LoVo (cell line): ENCODE data around the gene SESN1.

Experiments used
- DNase-seq: peaks from one replicate; pipeline ENCODE4 v3.0.0-alpha.2; 2016; ENCODE audit warnings: low spot score

The SESN1 gene

GRCh38 chr6:108959972-108960582, 134.6 kb downstream of the SESN1 start:
- no peak for DNase-seq

- DNase-seq, result no peak
Measured at GRCh38 chr6:108958900-108959770, 135.5 kb downstream of the SESN1 start.

DNA sequence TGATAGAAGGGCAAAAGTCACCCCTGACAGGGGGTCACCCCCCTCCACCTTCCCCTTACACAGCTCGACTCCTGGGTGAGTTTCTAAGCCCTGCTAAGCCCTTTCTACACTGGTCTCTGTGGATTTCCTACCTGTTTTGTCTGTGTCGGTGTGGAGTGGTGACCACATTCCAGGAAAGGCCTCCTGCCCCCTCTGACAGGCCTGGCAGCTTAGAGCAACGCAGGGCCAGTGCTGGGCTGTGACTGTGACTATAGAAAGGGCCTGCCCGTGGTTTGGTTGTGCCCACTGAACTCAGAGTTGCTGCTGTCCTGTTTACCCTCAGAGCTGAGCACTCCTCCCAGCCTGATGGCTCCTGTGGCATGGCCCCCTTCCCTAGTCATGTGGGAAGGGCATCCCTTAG, 137.4 kb downstream of the SESN1 start:
- DNase-seq, result no peak

- DNase-seq, result no peak
Measured at GRCh38 chr6:108955329-108955949, 139.2 kb downstream of the SESN1 start.

DNA sequence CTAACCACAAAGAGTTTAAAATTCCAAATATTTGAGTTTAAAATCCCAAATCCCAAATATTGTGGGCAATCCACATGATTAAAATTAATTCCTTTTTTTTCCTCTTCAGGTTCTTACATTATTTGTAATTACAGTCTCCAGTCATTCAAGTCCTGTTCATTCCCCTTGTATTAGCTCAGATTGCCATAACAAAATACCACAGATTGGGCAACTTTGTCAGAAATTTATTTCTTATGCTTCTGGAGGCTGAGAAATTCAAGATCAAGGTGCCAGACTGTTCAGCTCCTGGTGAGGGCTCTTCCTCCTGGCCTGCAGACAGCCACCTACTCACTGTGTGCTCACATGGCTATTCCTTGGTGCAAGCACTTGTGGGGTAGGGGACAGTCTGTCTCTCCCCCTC, 141.0 kb downstream of the SESN1 start:
- no peak for DNase-seq

DNA sequence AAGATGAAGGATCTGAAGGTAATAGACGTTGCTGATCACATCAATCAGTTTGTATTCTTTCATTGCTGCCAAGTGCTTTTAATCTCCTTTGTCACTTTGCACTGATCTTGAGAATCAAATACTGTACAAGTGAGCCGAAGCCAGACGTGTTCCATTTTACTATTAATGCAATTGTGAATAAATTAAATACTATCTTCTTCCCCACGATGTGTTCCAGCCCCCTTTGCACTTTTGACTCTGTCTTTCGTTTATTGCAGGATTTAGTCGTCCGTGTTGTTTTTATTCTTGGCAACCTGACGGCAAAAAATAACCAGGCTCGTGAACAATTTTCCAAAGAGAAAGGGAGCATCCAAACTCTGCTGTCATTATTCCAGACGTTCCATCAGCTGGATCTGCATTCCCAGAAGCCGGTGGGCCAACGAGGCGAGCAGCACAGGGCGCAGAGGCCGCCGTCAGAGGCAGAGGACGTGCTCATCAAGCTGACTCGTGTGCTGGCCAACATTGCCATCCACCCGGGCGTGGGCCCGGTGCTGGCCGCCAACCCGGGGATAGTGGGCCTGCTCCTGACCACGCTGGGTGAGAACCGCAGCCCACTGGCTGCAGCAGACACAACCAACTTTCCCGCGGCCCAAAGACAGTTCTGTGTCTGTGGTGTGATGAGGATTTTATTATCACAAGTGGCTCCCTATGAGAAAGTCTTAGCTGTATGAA, 141.7 kb downstream of the SESN1 start:
- no peak for DNase-seq

DNA sequence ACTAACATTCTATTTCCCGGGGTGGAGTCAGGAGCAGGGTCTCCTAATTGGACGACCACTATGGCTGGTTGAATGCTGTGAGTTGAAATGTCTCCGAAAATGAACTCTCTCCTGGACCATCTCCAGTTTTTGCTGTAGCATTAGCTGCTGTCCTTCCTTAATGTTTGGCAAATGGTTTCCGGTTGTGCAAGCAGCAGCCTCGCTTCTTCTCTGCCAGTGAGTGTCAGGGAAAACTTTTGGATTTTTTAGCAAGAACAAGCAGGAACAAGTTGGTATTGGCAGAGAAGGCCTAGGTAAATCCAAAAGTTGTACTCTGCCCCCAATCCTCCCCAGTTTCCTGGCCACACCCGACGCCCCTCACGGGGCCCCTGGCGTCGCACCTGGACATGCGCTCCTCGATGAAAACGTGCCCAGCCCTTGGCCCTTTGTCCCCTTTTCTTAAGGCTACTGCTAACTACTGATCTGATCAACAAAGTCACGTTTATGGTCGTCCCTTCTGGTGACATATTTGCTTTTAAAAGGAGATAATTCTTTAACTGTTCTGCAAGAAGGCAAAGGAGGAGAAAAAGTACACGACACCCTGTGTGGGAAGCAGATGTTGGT, 143.2 kb downstream of the SESN1 start:
- DNase-seq, result no peak

DNA sequence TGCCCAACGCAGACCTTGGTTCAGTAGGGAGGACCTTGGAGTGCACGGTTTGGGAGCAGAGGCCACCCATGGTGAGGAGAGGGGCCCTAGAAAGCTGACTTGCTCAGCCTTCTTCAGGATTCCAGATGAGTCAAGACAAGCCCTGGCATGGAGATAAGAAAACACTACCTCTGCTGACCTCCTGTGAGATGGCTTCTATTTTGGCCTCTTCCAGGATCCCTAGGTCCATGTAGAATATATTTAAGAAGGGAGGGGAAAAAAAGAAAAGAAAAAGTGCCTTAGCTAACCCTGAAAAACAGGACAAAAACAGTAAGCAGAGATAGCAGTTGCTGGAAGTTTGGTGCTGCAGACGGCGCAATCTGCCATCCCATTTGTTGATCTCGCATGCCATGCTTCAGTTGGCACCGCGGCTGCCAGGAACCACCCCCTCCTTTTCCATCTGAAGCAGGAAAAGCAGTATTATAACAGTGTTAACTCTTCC, 146.4 kb downstream of the SESN1 start:
- DNase-seq, result no peak

DNA sequence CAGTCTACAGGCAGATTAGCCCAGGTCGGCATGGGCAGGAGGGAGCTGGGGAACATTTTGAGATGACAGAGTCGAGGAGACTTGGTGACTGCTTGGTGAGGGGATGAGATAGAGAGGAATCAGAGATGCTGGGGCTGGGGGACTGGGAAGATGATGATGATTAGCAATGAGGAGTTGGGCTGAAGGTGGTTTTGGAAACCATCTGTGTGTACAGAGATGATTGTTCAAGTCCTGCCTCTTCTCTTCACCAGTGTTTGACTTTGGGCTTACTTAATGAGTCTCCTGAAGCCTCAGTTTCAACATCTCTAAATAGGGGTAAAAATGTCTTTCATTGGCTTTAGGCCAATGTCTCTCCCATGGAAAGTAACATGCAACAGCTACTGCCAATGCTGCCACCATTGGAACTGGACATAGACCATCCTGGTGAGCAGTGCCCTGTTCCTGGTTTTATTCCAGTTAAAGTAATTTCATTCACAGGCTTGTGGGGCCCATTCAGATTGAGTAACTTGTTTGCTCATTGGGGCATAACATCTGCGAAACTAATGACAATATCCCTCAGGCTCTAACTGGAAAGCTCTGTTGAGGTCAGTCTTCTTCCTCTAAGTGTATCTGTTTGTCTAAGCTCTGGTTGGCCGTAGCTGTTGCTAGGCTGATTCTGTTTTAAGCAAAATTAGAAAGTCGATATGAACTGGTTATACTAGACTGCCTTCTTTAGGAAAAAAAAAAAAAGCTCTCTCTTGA, 147.4 kb downstream of the SESN1 start:
- DNase-seq, result no peak

DNA sequence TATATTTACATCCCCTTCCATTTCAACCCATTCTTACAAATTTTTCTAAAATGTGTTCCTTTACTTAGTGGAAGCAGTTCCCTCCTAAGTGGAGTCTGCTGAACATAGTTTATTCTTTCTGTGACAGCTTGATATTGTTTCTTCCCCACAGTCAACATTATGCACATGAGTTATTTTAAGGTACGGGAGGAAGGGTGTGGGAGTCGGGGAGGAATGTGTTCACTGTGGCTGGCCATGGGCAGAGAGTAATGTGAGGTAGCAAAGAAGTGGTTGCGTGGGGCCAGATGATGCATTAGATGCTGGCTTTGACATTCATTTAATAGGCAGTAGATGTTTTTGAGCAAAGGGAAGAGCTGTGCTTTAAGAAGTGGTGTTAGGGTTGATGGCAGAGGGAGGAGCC, 148.0 kb downstream of the SESN1 start:
- DNase-seq, result no peak

- no peak for DNase-seq
Measured at GRCh38 chr6:108945681-108946159, 148.9 kb downstream of the SESN1 start.

- no peak for DNase-seq
Measured at GRCh38 chr6:108944707-108945680, 149.7 kb downstream of the SESN1 start.

DNA sequence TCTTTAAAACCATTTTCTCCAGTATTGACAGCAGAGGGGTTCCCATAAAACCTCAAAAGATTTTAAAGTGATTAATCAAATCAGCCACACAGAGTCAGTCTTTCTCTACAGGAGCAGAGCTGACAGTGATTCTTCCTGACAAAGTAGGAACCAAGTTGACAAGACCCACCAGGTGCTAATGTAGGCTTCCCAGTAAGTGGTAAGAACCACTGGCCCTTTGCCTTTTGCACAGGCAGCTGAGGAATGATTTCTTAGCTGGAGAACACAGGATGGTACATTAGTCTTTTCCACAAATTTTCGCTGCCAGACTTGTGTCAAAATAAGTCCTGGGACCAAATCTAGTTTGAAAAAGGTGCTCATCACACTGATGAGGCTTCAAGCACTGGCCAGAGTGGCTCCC, 150.6 kb downstream of the SESN1 start:
- DNase-seq, result no peak

GRCh38 chr6:108942556-108943492, 151.8 kb downstream of the SESN1 start:
- DNase-seq, result no peak

DNA sequence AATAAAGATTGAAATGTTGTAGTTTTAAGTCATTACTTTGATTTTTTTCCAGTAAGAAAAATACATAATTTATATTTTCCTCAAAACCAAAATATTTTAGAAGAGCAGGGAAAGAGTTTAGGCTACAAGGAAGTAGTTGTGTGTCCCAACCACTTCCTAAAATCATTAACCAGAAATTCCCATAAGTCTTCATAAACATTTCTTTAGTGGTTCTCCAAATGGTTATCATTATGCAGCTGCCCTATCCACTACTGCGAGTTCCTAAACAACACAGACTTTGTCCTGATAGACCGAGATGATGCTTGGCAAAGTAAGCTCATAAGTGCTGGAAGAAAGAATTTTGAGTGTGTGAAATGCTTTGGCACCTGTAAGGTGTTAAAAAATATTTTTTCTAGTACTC, 152.8 kb downstream of the SESN1 start:
- DNase-seq, result peak; percentile 40

DNA sequence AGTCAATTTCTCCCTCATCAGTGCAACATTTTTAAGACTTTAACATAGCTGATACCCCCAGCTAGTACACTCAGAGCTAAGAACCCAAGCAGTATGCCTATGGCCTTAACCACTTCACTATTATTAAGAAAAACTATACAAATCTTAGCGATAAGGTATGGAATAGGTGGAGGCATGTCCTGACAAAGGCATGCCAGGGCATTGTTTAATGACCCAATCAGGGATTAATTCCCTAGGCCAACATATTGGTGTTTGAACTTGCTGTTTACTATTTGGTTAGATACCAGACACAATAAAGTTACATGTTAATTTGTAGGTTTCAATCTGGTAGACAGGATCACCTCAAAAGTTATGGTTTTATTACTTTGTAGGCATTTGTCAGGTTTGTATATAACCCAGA, 153.4 kb downstream of the SESN1 start:
- DNase-seq, result peak; percentile 11

DNA sequence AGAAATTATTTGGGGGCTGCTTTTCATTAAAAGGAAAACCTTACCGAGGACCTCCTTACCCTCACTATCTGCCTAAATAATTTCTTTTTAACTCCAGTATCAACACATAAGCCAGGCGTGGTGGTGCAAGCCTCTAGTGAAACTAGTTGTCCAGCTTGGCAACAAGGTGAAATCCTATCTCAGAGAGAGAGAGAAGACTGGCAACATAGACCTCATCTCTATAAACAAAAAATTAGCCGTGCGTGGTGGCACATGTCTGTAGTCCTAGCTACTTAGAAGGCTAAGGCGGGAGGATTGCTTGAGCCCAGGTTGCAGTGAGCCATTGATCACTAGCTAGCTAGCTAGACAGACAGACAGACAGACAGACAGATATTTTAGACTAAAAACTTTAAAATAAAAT, 153.9 kb downstream of the SESN1 start:
- no peak for DNase-seq

- peak; percentile 57 for DNase-seq
Measured at GRCh38 chr6:108937170-108937569, 157.5 kb downstream of the SESN1 start.
